ENCODE results near the gene BATF2.
A peak's percentile ranks its signal among the peaks of the same experiment; 100 is the strongest.
"Not testable (repeated sequence)": the region's sequence is repeated elsewhere in the genome, so short reads cannot be mapped to it uniquely, and the experiment has no call there.

The BATF2 gene

DNA sequence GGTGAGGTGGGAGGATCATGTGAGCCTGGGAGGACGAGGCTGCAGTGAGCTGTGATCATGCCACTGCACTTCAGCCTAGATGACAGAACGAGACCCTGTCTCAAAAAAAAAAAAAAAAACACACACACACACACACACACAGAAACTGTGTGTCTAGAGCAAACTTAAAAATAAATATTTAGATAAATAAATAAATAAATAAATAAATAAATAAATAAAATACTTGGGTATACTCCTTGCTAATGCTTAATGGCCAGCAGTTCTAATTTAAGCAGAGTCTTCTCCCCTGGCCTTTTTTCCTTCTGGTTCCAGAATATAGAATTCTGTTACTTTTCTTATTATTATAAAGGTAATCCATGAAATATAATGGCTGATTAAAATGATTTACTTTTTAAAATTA is 12.1 kb upstream of the BATF2 start:
- no peak overlapping the region for H3K27ac ChIP-seq
- TF ChIP-seq CTCF (conservative IDR thresholded peaks at IDR 0.05) = no peak

DNA sequence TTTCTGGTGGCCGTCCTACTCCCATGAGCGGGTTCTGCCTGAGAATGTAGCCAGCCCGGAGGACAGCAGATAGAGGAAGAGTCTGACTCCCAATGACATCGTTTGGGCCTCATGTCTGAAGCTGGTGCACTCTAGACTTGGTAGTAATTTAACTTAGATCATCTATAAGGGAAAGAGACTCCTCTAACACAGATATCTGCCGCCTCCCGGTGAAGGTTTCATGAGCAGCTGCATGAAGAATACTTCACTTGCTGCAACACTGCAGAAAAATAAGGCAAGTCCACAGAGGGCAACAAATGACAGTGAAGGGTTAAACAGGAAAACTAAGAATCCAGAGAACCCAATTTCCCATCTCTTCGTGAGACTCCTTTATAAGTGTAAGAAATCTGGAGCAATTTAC is 11.2 kb upstream of the BATF2 start:
- no peak for TF ChIP-seq CTCF (conservative IDR thresholded peaks at IDR 0.05)
- H3K27ac ChIP-seq = peak overlapping the region; percentile 61

- H3K27ac ChIP-seq = not testable (repeated sequence)
Observed at GRCh38 chr11:65003968-65004367, 7.2 kb upstream of the BATF2 start.

- TF ChIP-seq CTCF (conservative IDR thresholded peaks at IDR 0.05) = no peak
- no peak overlapping the region for H3K27ac ChIP-seq
Observed at GRCh38 chr11:65003282-65003681, 6.5 kb upstream of the BATF2 start.

DNA sequence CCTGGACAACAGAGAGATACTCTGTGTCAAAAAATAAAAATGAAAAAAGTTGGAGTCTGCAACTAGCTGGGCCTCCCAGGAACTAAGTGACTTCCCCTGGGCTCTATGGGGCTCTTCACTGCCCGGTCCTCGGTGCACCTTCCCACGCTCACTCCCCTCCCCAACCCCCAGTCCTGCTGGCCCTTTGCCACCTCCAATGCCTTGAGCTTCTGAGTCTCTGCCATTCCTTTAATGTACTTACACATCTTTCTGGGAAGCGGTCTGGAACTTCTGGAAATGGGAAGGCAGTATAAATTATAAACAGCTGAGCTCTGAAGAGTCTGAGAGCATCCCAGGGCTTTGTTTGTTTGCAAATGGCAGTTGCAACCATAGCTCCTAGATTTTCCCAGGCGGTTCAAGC is 5.9 kb upstream of the BATF2 start:
- H3K27ac ChIP-seq = no peak overlapping the region
- TF ChIP-seq CTCF (conservative IDR thresholded peaks at IDR 0.05) = no peak

GRCh38 chr11:64999478-64999877 is 2.7 kb upstream of the BATF2 start:
- TF ChIP-seq CTCF (conservative IDR thresholded peaks at IDR 0.05) = no peak
- peak overlapping the region; percentile 30; the same call in 1 of the 2 replicates for H3K27ac ChIP-seq

DNA sequence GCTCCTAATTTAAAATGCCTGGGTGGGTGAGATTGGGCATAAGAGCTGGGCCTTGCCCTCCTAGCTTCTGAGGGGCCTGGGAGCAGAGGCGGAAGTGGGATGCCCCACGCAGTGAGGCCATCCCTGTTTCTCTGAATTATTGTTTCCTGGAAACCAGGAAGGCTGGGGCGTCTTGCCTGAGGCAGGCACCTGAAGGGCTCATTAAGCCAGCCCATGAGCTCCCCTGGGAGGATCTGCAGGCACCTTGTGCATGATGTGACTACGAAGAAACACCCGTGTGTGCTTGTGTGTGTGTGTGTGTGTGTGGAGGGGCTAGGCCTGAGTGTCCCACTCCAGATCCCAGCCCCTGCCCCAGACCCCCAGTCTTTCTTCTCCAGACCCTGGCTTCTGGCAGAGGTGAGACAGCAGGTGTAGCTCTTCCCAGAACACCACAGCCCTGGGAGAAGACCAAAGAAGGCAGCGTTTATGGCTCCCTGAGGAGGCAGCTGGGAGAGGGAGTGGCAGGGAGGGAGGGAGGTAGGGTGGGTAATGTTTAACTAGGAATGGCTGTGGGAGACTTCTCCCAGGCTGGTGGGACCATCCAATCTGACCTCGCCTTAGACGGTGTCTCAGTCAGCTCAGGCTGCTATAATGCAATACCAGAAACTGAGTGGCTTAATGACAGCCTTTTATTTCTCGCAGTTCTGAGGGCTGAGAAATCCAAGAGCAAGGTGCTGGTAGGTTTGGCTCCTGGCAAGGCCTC is 2.1 kb upstream of the BATF2 start:
- H3K27ac ChIP-seq = peak overlapping the region; percentile 30; the same call in 1 of the 2 replicates
- no peak for TF ChIP-seq CTCF (conservative IDR thresholded peaks at IDR 0.05)

DNA sequence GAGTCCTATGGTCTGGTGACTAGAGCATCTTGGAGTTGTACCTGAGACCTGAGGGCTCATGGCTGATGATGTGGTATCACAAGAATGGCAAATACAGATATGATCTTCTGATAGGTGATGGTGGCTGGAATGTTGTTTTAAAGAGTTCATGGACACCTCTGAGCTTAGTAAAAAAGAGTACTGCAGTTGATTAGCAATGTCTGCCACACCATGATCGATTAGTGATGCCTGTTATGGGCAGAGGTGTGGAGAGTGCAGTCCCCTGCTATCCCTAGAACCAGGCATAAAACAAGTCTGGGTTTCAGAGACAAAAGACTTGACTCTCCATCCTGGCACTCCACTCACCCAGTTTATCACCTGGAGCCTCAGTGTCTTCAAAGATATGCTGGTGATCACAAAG is 1.4 kb upstream of the BATF2 start:
- no peak overlapping the region; the same call in 1 of the 2 replicates for H3K27ac ChIP-seq
- no peak for TF ChIP-seq CTCF (conservative IDR thresholded peaks at IDR 0.05)
